ENCODE measurements around the gene HSPA4L.

HSPA4L gene

DNA sequence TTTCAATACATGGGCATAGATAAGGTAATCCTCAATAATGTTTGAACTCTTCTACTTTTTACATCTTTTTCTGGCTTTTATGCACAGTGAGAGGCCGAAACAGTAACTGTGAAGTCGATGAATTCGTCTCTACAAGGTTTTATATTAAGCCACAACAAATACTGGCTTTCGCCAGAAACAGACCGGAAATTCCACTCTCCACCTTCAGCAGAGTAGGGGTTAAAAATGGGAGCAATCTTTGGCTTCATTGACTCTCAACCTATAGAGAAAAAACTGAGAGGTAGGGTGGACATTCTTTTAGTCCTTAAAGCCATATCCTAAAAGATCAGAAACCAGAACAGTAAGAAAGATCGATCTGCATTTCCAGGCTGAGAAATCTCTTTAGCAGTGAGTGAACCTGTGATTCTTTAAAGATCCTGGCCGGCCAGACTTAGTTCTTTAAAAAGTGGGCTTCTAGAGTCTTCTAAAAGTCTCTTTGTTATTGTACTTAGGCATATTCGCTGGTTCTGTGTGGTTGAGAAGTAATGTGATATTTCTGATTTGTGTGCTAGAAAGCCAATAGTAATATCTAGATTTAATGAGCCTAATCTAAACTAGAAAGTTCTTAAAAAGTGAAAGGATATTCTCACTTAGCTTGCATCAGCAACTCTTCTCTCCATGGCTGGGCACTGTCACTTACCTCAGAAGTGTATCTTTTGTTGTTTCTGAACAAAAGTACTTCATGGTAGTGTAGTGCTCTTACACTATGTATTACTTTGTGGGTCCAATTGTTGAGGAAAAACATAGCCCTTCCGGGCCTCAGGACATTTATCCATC, 2.0 kb downstream of the HSPA4L start:
- DNase-seq = no peak

- DNase-seq = no peak
Measured at GRCh38 chr4:127788517-127788916, 6.4 kb downstream of the HSPA4L start.

DNA sequence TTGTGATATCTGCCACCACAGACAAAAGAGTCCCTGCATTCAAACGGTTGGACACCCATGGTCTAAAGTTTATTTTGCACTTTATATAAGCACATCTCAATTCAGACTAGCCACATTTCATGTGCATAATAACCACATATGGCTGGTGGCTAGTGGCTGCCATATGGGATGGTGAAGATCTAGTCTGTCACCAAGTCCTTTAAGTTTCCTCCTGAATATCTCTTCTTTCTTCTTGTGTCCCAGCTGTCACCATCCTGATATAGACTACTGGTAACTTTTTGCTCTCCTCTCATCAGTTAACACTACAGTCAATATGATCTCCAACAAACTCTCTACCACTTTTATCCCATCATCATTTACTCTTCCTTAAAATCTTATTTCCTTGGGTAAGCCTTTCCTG, 9.3 kb downstream of the HSPA4L start:
- no peak for DNase-seq

DNA sequence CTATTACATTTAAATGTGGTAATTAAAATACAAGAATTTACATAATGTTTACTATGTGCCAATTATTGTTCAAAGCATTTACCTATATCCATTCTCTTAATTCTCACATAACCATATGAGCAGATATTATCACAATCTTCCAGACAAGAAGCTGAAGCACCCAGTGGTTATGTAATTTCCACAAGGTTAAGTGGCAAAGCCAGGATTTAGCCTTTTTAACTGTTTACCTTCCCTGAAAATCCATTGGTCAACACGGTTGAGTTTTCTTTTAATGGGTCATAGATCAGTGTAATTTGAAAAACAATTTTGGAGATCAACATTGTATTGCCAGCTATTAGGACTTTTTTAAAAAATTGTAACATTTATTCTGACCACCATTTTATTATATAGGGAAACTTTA, 11.4 kb downstream of the HSPA4L start:
- no peak for DNase-seq

GRCh38 chr4:127799711-127800110, 17.6 kb downstream of the HSPA4L start:
- DNase-seq = no peak

- DNase-seq = no peak
Measured at GRCh38 chr4:127809173-127809800, 27.2 kb downstream of the HSPA4L start.

GRCh38 chr4:127810551-127810950, 28.4 kb downstream of the HSPA4L start:
- no peak for DNase-seq

GRCh38 chr4:127822430-127822829, 40.3 kb downstream of the HSPA4L start:
- no peak for DNase-seq

- no peak for DNase-seq
Measured at GRCh38 chr4:127828121-127828520, 46.0 kb downstream of the HSPA4L start.

- no peak for DNase-seq
Measured at GRCh38 chr4:127829014-127829413, 46.9 kb downstream of the HSPA4L start.

DNA sequence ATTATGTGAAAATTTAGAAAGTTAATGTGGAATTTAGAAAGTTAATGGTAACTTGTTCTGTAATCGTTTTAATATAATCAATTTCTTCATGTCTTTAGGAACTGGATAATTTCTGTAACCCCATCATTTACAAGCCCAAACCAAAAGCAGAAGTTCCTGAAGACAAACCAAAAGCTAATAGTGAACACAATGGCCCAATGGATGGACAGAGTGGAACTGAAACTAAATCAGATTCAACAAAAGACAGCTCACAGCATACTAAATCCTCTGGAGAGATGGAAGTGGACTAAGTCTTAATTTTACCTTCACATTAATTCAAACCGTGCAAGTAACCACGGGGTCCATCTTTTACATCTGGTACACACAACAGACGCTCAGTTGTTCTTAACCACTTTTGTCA, 50.5 kb downstream of the HSPA4L start:
- DNase-seq = no peak

DNA sequence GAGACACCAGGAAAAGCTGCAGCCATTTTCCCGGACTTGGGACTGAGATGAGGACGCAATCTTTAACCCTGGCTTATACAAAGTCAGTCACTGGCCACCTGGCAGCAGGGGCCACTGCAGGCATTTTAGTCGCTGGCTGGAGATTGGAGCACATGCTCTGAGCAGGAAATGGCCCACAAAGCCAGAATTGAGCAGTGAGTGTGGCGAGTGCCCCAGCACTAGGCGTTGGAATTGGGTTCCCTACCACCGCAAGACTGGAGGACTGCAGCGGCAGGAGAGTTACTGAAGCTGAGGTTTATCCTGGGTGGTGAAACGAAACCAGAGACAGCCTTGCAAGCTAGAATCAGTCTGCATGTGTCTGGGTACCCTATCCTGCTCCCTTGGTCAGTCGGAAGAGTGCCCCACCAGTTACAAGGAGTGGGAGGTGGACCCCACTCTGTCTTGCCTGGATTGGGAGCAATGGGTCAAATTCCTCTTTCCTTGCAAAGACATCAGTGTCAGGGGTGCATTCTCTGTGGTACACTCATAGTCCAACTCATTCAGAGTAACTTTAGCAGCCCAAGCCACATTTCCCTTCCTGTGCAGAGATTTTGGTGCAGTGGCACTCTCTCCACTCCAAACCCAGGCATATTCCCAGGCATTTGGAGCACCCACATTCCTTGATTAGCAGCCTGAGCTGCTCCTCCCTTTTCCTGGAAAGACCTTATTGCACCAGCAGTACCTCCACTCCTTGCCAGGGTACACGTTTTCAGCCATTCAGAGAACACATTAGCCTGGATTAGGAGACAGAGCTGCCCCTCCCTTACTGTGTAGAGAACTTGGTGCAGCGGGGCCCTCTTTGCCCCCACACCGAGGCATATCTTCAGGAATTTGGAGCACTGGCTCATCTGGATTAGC, 61.8 kb downstream of the HSPA4L start:
- DNase-seq = no peak

GRCh38 chr4:127844601-127845116, 62.5 kb downstream of the HSPA4L start:
- DNase-seq = no peak

DNA sequence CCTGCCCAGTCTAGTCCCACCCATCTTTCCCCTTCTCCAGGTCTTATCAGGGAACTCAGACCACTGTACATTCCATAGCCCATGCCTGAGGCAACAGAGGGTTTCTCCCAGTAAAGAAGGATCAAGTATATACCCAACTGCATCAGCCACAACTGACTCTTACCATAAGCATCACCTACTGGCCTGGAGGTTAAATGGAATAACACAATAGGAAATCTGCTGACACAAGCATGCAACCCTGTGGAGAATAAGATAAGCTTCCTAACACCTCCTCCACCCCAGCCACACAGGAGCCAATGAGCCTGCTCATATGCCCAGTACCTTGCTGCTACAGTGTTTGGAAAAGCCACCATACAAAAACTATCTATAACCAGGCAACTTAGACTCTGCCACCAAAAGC, 63.9 kb downstream of the HSPA4L start:
- DNase-seq = no peak

DNA sequence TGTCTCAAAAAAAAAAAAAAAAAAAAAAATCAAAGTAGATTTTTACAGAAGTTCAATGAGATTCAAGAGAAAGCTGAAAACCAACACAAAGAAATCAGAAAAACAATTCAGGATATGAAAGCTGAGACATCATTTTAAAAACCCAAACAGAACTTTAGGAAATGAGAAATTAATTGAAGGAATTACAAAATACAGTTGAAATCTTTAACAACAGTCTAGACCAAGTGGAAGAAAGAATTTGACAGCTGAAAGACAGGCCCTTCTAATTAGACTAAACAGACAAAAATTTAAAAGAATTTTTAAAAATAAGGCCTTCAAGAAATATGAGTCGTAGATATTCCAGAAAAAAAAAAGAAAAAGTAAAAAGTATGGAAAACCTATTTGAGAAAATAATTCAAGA, 64.6 kb downstream of the HSPA4L start:
- no peak for DNase-seq

- DNase-seq = no peak
Measured at GRCh38 chr4:127849505-127850234, 67.5 kb downstream of the HSPA4L start.

- no peak for DNase-seq
Measured at GRCh38 chr4:127852661-127853060, 70.5 kb downstream of the HSPA4L start.

DNA sequence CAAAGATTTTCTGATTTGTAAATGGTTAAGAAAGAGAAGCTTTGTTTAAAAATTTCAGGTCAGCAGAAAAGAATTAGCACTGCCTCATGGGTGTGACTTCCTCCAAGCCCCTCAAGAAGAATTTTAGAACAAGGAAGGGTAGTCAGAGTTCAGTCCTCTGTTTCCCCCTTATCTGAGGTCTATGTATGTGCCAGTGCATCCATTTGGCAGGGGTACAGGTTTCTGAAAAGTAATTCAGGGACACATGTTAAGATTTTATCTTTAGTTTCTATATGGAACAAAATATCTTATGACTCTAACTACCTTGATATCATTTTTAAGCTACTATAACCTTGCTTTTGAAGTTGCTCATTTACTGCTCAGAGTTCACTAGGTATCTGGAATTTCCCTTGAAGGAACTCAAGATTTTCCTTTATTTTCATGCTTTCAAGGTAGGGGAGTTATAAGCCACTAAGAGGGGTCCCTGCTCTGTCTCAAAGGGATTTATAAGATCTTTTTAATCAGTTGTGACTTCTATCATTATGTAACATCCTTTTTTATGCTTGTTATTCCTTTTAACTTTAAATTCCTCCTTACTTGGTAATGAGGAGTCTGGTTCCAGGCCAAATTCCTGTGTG, 74.2 kb downstream of the HSPA4L start:
- DNase-seq = no peak

- no peak for DNase-seq
Measured at GRCh38 chr4:127856813-127857447, 74.8 kb downstream of the HSPA4L start.

DNA sequence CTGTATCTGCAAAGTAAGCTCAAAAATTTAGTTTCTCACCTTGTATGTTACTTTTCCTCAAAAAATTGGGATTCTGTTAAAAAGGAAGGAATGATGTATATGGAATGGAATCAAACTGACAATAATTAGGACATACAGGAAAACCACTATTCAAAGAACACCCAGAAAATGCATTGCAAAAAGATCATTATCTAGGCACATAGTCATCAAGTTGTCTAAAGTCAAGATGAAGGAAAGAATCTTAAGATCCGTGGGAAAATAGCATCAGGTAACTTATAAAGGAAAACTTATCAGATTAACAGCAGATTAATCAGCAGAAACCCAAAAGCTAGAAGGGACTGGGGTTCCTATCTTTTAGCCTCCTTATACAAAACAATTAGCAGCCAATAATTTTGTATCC, 75.5 kb downstream of the HSPA4L start:
- no peak for DNase-seq

DNA sequence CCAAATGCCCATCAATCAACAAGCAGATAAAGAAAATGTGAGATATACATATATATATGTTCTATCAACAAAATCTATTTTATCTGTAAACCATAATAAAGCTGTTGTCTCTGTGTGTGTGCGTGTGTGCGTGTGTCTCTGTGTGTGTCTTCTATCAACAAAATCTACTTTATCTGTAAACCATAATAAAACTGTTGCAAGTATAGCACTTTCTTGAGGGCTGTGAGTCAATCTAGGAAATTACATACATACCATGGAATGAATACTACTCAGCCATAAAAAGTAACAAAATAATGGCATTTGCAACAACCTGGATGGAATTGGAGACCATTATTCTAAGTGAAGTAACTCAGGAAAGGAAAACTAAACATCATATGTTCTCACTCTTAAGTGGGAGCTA, 86.1 kb downstream of the HSPA4L start:
- no peak for DNase-seq

DNA sequence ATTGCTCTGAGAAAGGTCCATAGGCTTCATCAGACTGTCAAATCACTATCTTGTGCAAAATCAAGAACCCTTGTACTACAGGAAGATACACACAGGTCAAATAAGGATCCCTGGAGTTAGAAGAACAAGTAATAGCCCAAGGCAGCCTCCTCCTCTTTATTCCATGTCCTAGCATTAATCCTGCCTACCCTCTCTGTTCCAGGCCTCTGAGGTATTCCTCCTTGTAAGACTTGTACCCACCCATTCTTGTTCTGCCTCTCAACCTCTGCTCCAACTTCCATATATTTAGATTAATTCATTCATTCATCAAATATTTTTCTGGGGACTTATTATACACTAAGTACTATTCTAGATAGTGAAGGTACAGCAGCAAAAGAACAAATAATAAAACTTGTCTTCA, 88.2 kb downstream of the HSPA4L start:
- DNase-seq = no peak

Data from NCI-H2029 (cell line).